Skin of body (tissue), 2 donors: Measurements from ENCODE around the gene BAG5. TPM values are rescaled to one million over a fixed set of nuclear protein-coding genes. Genes with fewer than 3 reads are reported as not detected.
"Not testable (repeated sequence)": the region's sequence is repeated elsewhere in the genome, so short reads cannot be mapped to it uniquely, and the experiment has no call there.

ENCODE experiments used
- DNase-seq: peaks from one replicate; lab custom pipeline; 2025; lab: John Stamatoyannopoulos, UW
- total RNA-seq: library from RNA; depleted of rRNA; stranded (reverse); fragments of >200 nt; gene quantifications from one replicate; pipeline ENCODE4 v1.2.3, GENCODE V29; 2014

Gene BAG5
- total RNA-seq, 1 donor from 2014 or later = 26.2 TPM

- no peak for DNase-seq
Measured at GRCh38 chr14:103524002-103524935, 38.2 kb downstream of the BAG5 start.

GRCh38 chr14:103523575-103523954 lies 38.9 kb downstream of the BAG5 start:
- no peak for DNase-seq

DNA sequence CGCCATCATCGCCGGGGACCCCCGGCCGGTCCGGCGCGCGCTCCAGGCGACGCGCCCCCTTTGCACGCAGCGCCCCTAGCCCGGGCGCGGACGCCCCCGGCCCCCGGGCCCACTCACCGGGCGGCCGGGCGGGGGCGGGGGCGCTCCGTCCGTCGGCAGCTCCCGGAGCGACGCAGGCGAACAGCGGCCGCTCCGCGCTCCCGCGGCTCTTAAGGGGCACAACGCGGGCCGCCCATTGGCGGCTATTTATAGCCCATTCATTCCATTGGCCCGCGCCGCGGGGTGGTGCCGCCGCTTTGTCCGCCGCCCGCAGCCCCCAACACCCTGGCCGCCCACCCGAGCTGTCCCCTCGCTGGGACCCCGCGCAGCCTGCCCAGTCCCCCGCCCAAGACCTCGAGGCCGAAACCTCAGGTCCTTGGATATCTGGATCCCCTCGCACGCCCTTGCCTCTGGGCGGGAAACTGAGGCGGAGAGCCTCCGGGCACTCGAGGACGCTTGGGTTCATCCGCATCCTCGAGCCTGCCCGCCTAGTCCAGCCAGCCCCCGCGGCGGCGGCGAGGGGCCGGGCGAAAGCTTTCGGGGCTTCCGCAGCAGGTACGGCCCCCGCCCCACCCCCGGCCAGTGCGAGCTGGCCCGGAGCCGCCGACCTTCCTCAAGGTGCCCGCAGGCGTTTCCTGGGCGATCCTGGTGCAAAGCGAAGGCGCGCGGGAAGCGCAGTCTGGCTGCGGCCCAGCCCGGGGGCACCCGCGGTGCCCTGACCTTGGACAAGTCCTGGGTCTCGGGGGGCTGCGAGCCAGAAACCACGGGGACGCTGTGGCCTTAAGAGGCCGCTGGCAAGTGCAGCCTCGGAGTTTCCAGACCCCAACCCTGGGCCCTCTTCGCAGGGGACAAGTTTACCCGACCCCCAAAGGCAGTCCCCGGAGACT lies 39.5 kb downstream of the BAG5 start, which contains the start of gene CKB:
TSS of gene CKB (minus strand) at position 182 of the 926 bp plus-strand sequence. CDS start 337 bp downstream, outside the sequence.
- no peak for DNase-seq

- DNase-seq = no peak
Measured at GRCh38 chr14:103521951-103522563, 40.4 kb downstream of the BAG5 start.

- no peak for DNase-seq
Measured at GRCh38 chr14:103521438-103521950, 41.0 kb downstream of the BAG5 start.

- peak; percentile 35 for DNase-seq
Measured at GRCh38 chr14:103520657-103521437, 41.6 kb downstream of the BAG5 start.

DNA sequence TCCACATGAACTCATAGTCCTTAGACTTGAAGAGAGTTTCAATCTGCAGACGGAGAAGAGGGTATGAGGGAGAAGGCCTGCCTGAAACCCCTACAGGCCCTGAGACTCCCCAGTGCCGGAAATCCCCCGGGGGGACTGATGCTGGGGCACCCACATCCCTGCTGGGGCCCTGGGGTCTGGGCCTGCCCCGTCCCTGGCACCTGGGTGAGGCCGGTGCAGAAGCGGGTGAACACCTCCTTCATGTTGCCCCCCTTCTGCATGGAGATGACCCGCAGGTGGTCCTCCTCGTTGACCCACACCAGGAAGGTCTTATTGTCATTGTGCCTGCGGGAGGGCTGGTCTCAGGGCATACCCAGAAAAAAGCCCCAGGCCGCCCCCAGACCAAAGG lies 42.2 kb downstream of the BAG5 start:
- no peak for DNase-seq

- DNase-seq = no peak
Measured at GRCh38 chr14:103519837-103520212, 42.6 kb downstream of the BAG5 start.

DNA sequence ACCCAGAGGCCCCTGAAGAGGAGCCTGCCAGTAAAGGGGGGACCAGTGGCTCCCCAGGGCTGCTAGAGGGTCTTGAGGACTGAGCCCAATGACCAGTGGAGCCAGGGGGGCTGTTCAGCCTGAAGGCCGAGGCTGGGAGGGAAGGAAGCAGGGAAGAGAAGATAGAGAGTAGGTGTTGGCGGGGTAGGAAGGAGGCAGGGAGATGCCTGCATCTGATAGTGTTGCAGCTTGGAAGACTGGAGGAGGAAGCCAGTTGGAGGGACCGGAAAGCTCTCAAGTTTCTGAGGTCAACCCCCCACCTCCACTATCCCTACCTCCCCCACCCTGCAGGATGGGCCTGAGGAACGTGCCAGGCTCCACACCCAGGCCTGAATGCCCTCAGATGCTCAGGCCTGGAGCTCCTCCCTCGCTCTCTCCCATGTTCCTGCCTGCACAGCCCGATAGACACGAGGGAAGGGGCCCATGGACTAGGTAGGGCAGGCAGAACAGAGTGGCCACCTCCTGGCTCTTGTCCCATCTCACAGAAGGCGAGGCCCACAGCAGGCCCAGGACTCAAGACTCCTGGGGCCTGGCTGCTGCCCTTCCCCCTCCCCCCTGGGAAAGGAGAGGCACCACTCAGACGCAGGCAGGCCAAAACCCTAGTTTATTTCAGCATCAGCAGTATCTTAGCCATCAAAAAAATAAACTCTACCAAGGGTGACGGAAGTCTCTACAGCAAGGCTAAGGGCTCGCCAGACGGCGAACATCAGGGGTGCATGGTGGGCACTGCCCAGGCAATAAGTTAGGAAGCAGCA lies 43.2 kb downstream of the BAG5 start:
- DNase-seq = no peak

GRCh38 chr14:103518422-103519042 lies 43.9 kb downstream of the BAG5 start:
- DNase-seq = no peak

DNA sequence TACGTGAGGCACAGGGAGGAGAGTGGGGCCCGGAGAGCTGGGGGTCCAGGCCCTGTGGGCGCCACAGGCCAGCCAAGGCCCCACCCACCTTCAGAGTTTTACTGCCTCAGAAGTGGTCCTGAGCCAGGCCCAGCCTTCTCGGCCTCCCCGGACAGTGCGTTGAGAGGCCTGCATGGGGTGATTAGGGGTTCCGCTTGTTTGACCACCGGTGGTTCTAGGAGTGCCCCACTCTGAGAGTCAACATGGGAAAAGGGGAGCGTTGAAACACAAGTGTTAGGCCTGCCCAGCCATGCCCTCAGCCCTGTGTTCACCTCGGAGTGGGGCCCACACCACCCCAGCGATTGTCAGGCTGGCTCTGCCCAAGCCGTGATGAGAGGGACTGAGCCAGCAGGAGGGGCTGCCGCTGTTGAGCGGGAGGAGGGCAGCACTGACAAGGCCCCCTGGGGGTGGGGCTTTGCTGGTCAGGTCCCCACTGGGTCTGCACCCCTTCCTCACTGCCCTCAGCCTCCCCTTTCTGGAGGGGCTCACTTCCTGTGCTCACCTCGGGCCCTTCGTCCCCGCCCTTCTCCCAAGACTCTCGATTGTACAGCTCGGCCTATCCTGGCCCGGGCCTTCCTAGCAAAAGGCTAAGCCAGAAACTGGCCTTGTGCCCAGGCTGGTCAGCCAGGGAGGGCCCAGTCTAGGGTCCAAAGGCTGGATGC lies 44.6 kb downstream of the BAG5 start:
- DNase-seq = no peak

DNA sequence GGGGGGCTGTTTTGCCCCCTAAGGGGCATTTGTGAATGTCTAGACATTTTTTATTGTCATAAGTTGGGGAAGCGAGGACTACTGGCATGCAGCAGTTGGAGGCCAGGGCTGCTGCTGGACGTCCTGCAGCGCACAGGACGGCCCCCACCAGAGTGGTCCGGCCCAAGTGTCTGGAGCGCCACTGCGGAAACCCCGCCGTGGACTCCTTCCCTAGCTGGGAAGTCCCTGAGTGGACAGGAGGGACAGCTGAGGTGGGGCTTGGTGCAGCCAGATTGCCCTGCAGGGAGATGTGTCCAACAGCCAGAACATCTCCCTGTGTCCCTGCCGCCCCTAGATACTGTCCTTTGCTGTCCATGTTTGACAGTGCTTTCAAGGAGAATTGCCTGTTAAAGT lies 45.3 kb downstream of the BAG5 start:
- DNase-seq = no peak

- no peak for DNase-seq
Measured at GRCh38 chr14:103516426-103517173, 45.9 kb downstream of the BAG5 start.

- no peak for DNase-seq
Measured at GRCh38 chr14:103514596-103515421, 47.6 kb downstream of the BAG5 start.

DNA sequence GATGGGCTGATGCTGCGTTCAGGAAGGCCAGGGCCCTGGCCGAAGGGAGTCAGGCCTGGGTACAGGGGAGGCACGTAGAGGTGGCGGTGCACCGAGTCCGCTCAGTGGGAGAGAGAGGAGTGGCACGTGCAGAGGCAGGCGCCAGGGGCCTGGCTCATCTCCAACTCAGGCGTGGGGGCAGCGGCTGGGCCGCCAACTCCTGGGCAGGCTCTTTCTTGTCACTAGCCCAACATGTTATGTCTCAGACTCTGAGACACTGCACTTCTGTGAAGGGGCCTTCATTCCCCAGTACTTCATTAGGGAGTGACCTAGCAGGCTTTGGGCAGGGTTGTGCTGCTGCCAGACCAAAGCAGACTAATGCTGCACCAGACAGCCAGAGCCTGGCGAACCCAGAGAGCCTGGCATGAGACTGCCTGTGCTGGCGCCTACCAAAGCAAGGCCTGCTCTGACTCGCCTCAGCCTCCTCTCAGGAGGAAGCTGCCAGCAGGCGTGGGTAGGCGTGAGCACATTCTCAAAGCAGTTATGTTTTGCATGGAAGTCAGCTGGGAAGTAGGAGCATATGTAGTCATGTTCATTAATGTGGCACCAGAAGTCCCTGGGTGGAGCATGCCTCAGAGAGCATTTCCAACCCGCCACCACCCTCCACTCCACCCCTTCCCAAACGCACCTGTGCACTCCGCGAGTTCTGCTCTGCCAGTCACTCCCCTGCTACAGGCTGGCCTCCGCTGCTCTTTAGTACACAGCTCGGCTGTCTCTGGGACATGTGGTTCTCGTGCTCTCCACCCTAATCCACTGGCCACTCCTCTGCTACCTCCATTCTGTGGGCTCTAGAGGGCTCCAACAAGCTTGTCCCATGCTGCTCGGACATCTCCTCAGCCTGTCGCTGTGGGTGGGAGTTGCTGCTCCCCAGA lies 49.5 kb downstream of the BAG5 start:
- DNase-seq = peak; percentile 45

GRCh38 chr14:103512180-103512579 lies 50.3 kb downstream of the BAG5 start:
- DNase-seq = not testable (repeated sequence)
